ENCODE results near the gene PEX26.
"Not testable (repeated sequence)": the region's sequence is repeated elsewhere in the genome, so short reads cannot be mapped to it uniquely, and the experiment has no call there.

The PEX26 gene

GRCh38 chr22:18070556-18071306, 7.1 kb upstream of the PEX26 start:
- in situ Hi-C loops (cut with MboI; ENCODE audit: low sequenced_read_pairs), result no loop called here

GRCh38 chr22:18071307-18071967, 6.4 kb upstream of the PEX26 start:
- in situ Hi-C loops (cut with MboI; ENCODE audit: low sequenced_read_pairs), result not testable (repeated sequence)

GRCh38 chr22:18071968-18072310, 5.9 kb upstream of the PEX26 start:
- in situ Hi-C loops (cut with MboI; ENCODE audit: low sequenced_read_pairs), result no loop called here

- in situ Hi-C loops (cut with MboI; ENCODE audit: low sequenced_read_pairs), result no loop called here
Measured at GRCh38 chr22:18073467-18073866, 4.3 kb upstream of the PEX26 start.

DNA sequence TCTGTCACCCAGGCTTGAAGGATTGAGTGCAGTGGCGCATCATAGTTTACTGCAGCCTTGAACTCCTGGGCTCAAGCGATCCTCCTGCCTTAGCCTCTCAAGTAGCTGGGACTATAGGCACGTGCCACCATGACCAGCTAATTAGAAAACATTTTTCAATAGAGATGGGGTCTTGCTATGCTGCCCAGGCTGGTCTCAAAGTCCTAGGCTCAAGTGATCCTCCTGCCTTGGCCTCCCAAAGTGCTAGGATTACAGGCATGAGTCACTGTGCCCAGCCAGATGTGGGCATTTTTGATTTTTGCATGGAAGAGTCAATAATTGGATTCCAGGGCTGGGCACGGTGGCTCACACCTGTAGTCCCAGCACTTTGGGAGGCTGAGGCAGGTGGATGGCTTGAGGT, 3.9 kb upstream of the PEX26 start:
- in situ Hi-C loops (cut with MboI; ENCODE audit: low sequenced_read_pairs), result not testable (repeated sequence)

DNA sequence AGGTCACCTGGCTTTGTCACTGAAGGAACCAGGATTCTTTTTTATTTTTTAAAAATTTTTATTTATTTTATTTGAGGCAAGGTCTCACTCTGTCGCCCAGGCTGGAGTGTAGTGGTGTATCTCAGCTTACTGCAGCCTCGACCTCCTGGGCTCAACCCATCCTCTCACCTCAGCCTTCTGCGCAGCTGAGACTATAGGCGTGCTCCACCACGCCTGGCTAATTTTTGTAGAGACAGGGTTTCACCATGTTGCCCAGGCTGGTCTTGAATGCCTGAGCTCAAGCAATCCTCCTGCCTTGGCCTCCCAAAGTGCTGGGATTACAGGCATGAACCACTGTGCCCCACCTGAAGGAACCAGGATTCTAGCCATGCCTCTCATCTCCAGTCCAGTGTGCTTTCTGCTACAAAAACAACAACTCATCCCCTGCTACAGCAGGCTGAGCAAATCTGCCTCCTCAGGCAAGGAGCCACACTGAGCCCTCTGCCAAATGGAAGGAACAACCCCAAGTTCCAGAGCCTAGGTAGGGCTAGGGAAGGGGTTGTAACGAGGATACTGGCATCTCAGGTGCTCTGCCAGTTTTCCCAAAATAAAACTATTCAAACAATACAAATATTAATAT, 2.6 kb upstream of the PEX26 start:
- in situ Hi-C loops (cut with MboI; ENCODE audit: low sequenced_read_pairs), result no loop called here

- in situ Hi-C loops (cut with MboI; ENCODE audit: low sequenced_read_pairs), result no loop called here
Measured at GRCh38 chr22:18075720-18076497, 1.9 kb upstream of the PEX26 start.

- in situ Hi-C loops (cut with MboI; ENCODE audit: low sequenced_read_pairs), result no loop called here
Measured at GRCh38 chr22:18077087-18077638, 627 bp upstream of the PEX26 start.

DNA sequence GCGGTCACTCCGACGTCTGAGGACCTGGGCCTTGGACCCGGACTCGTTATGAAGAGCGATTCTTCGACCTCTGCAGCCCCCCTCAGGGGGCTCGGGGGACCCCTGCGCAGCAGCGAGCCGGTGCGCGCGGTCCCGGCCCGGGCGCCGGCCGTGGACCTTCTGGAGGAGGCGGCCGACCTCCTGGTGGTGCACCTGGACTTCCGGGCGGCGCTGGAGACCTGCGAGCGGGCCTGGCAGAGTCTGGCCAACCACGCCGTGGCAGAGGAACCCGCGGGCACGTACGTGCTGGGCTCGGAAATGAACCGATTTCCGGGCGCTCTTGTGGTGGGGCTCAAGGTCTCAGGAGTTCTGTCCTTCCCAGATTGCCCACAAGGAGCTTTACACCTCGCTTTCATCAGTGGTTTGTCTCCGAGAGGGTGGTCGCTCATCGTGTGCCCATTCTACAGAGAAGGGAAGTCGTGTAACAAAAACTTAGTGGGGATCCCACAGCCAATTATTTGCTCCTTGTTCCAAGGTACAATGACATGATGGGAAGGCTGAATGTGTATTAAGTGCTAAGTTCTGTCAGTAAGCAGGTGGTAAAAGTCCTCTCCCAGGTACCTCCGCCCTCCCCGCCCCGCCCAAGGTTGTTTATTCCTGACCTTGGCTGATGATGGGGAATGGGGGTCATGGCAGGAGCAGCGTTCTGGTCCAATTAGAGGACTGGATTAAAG, 695 bp downstream of the PEX26 start:
- in situ Hi-C loops (cut with MboI; ENCODE audit: low sequenced_read_pairs), result no loop called here

DNA sequence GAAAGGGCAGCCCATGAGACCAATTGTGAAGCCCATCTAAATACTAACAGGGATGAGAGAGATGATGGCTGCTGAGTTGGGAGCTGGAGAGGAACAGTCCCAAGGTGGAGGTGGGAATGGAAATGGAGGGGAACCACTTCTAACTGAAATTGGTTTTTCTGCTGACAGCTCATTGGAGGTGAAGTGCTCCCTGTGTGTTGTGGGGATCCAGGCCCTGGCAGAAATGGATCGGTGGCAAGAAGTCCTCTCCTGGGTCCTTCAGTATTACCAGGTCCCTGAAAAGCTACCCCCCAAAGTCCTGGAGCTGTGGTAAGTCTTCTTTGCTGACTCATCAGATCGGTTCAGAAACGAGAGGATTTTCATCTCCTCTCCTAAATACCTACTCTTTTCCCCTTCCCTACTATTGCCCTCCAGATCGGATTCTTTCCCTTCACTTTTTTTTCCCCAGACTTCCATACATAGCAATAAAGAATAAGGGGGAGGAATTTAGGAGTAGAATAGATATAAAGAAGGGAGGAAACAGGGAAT, 2.0 kb downstream of the PEX26 start:
- in situ Hi-C loops (cut with MboI; ENCODE audit: low sequenced_read_pairs), result no loop called here

- in situ Hi-C loops (cut with MboI; ENCODE audit: low sequenced_read_pairs), result no loop called here
Measured at GRCh38 chr22:18081416-18081815, 3.6 kb downstream of the PEX26 start.

DNA sequence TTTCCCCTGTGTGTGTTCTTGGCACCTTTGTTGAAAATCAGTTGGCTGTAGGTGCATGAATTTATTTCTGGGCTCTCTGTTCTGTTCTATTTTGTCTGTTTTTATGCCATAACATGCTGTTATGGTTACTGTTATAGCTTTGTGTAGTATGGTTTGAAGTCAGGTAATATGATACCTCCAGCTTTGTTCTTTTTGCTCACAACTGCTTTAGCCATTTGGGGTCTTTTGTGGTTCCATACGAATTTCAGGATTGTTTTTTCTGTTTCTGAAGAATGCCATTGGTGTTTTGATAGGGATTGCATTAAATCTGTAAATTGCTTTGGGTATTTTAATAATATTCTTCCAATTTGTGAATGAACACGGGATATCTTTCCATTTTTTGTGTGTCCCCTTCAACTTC, 4.7 kb downstream of the PEX26 start:
- in situ Hi-C loops (cut with MboI; ENCODE audit: low sequenced_read_pairs), result no loop called here

DNA sequence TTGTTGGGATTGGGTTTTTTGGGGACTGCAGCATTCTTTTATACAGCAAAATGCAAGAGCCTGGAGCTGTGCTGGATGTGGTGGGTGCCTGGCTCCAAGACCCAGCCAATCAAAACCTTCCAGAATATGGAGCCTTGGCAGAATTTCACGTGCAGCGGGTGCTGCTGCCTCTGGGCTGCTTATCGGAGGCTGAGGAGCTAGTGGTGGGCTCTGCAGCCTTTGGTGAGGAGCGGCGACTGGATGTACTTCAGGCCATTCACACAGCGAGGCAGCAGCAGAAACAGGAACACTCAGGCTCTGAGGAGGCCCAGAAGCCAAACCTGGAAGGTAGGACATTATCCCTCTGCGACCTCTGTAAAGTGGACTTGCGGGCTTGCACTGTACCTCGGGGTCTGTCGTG, 5.6 kb downstream of the PEX26 start:
- in situ Hi-C loops (cut with MboI; ENCODE audit: low sequenced_read_pairs), result no loop called here

DNA sequence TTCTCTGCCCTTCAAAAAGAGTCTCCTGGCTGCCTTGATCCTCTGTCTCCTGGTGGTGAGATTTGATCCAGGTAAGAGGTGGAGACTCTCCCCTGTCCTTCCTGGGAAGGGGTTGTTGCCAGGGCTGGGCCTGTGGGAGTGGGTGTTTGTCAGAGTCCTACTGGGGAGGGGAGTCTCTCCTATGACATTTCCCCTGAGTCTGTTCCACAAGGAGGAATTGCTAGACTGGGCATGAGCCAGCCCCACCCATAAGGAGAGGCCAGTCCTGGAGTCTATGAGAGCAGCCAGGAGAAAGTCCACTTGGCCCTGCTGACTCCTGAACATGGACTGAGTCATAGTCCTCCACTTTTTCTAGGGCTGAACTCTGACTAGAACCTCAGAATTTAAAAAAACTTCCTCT, 7.4 kb downstream of the PEX26 start:
- in situ Hi-C loops (cut with MboI; ENCODE audit: low sequenced_read_pairs), result no loop called here

DNA sequence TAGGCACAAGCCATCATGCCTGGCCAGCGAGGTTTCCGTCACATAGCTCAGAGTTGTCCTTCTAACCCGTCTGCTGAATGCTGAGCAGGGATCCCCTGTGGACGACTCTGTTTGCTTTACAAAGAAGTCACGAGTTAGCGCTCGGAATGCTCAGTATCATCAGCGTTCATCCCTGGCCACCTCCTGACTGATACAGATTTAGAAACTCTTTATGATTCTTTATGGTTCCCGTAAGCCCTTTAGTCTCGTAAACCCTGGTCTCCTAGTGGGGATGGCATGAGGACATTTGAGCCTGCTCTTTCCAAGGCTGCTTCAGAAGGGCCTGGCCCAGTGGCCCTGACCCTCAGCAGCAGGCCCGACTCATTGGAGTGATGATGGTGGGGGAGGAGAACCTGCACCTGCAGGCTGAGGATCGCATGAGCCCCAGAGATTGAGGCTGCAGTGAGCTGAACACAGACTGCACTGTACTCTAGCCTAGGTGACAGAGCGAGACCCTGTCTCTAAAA, 9.6 kb downstream of the PEX26 start:
- in situ Hi-C loops (cut with MboI; ENCODE audit: low sequenced_read_pairs), result no loop called here

DNA sequence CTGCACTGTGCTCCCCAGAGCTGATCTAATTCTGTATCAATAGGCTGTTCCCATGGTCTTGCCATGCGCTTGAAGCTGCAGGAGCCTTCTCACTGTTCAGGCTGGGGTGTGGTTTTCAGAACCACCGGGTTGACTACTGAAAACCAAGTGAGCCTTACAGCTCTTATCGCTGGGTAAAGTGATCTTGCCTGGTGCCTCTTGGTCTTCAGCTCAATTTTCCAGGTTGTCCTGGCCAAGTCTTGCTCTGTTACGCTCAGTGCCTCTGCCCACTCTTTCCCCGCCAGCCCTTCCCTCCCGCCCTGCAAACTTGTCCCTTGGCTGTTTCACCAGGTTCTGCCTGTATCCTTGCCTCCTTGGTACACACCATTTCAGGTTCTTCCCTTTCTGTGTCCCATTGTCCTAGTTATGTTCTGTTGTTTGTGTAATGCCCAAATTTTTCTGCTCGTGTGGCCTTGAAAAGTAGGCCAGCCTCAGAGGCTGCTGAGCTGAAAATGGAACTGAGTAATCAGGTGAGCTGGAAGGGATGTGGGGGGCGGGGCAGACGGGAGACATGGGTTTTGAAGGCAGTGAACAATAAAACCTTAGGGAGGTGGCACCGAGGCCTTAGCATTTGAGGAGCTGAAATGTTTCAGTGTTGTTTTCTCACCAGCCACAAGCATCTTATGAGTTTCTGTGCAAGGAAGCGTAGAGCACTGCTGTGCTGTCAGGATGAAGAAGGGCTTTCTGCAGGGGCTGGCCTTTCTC, 11.2 kb downstream of the PEX26 start:
- in situ Hi-C loops (cut with MboI; ENCODE audit: low sequenced_read_pairs), result no loop called here

GRCh38 chr22:18090286-18090685, 12.5 kb downstream of the PEX26 start:
- in situ Hi-C loops (cut with MboI; ENCODE audit: low sequenced_read_pairs), result no loop called here

GRCh38 chr22:18091478-18091877, 13.7 kb downstream of the PEX26 start:
- in situ Hi-C loops (cut with MboI; ENCODE audit: low sequenced_read_pairs), result no loop called here

- in situ Hi-C loops (cut with MboI; ENCODE audit: low sequenced_read_pairs), result no loop called here
Measured at GRCh38 chr22:18091916-18092526, 14.2 kb downstream of the PEX26 start.
